GM21390 (cell line): Measurements from ENCODE around the gene KYAT1.
"Not testable (repeated sequence)": the region's sequence is repeated elsewhere in the genome, so short reads cannot be mapped to it uniquely, and the experiment has no call there.

Experiments
- ATAC-seq: cut with Tn5 transposase; IDR thresholded peaks from one replicate; pipeline ENCODE4 v1.9.1; 2021; ENCODE audit not compliant: unreplicated experiment

KYAT1 gene

GRCh38 chr9:128843171-128843570, 38.6 kb downstream of the KYAT1 start:
- not testable (repeated sequence) for ATAC-seq

- ATAC-seq = no peak
Observed at GRCh38 chr9:128841694-128842492, 39.9 kb downstream of the KYAT1 start.

GRCh38 chr9:128840524-128840923, 41.2 kb downstream of the KYAT1 start:
- no peak for ATAC-seq

- ATAC-seq = no peak
Observed at GRCh38 chr9:128838338-128838737, 43.4 kb downstream of the KYAT1 start.

DNA sequence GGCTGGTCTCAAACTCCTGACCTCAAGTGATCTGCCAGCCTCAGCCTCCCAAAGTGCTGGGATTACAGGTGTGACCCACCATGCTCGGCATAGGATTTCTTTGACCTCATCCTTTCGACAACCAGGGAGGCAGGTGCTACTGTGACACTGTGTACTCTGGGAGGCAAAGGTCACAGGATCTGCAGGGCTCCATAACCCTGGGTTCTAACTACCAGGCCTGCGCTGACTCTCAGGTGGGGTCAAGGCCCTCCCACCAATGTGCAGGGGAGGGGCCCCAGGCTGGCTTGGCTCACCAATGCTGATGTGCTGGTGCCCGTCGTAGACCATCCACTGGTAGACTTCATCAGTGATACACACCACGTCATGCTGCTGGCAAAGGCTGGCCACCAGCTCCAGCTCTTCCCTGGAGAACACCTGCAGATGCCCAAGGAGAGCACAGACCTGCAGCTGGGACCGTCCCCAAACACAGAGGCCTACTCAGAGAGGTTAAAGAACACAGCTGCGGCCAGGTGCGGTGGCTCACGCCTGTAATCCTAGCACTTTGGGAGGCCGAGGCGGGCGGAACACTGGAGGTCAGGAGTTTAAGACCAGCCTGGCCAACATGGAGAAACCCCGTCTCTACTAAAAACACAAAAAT, 45.1 kb downstream of the KYAT1 start:
- ATAC-seq = no peak

- ATAC-seq = no peak
Observed at GRCh38 chr9:128835246-128836210, 46.2 kb downstream of the KYAT1 start.

- no peak for ATAC-seq
Observed at GRCh38 chr9:128833696-128834095, 48.1 kb downstream of the KYAT1 start.

DNA sequence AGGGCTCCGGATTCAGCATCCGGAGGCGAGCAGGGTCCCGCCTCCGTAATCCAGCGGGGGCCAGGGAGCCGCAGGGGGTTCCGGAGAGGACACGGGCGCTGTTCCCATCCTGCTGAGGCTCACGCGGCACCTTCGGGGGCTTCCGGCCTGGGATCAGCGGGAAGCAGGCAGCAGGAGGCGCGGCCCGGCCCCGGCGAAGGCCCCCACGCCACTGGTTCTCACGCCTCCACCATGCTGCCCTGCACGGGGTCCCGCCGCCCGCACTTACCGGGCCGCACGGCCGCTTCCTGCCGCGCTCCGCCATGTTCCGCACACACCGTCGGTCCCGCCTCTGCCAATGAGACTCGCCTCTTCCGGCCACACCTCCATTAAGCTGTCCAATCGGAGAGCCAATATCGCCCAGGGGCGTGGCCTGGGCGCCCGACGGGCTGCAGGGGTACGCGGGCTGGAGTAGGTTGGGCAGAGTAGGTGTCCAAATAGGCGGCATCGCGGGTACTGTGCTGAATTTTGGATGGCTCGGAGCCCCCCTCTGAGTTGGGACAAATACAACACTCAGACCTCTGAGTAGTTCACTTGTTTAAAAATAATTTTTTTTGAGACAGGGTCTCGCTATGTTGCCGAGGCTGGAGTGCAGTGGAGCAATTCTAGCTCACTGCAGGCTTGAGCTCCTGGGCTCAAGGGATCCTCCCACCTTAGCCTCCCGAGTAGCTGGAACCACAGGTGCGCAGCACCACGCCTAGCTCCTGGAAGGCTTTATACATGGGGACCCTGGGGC, 52.1 kb downstream of the KYAT1 start, which contains the start of gene SPOUT1:
Gene SPOUT1, minus strand, starts transcription at position 318 of the 775 bp plus-strand sequence. Its CDS starts 14 bp downstream, at position 304.
- ATAC-seq = peak; percentile 97

DNA sequence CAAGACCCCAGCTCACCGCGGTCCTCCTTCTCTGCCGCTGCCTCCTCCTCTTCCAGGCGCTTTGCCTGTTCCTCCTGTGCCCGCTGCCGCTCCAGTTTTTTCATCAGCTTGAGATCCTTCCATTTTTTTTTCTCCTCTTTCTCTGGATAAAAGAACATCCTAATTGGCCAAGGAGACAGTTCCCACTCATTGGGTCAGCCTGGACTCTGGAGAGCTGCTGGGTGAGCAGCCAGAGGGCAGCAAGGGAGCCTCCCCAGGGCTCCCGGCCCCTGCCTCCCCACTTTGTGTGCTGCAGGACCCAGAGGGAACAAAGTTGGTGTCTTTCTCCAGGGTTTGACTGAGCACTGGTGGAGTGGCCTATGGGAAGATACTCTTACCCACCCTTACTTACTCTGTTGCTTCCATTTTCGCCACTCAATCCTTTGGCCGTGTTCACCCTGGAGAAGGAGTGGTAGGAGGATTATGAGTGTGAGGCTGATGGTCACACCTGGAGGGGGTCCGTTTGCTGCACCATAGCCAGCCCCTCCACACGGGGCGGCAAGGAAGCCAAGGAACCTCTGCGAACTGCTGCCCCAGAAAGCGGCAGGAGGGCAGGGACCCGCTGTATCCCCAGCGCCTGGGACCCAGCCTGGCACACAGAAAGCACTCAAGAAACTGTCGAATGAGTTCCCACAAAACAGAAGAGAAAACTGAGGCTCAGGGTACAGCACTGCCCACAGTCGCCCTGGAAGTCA, 52.9 kb downstream of the KYAT1 start:
- no peak for ATAC-seq

DNA sequence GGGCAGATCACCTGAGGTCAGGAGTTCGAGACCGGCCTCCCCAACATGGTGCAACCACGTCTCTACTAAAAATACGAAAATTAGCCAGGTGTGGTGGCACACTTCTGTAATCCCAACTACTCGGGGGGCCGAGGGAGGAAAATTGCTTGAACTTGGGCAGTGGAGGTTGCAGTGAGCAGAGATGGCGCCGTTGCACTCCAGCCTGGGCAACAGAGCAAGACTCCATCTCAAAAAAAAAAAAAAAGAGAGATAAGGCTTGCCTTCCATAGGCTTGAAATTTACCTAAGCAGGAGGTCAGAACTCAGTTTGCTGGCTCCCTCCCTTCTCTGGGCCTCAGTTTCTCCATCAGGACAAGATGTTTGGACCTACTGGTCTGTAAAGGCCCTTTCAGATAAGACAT, 53.5 kb downstream of the KYAT1 start:
- no peak for ATAC-seq

DNA sequence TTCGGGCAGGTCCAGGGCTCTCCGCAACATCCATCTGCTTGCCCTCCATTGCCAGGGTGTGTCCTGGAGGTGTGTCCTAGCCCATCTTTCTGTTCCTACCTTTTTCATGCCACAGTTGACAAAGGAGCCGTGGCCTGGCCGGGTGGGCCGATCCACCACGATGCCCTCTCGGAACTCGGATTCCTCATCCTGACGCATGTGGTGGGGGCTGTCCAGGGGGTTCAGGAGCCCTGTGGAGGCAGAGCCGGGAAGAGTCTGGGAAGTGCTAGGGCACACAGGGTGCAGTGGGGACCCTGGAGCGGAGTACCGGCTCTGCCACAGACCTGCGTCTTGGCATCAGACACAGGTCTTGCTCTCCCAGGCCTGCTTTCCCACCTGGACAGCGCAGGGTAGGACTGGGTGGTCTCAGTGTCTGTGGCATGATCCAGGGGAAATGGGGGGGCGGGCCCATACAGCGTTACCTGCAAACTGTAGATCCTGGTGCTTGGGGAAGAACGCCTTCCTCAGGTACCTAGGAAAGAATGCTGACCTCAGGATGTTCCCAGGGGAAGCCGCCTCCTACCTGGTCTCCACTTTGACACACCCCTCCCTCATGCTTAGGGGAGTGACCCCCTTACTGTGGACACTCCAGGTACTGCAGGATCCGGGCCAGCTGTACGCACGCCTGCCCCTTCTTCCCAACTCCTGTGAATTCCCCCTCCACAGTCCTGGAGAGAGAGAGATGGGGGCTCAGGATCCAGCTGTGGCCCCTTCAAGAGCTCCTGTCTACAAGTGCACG, 55.6 kb downstream of the KYAT1 start:
- no peak for ATAC-seq

- ATAC-seq = no peak
Observed at GRCh38 chr9:128824911-128825310, 56.8 kb downstream of the KYAT1 start.

DNA sequence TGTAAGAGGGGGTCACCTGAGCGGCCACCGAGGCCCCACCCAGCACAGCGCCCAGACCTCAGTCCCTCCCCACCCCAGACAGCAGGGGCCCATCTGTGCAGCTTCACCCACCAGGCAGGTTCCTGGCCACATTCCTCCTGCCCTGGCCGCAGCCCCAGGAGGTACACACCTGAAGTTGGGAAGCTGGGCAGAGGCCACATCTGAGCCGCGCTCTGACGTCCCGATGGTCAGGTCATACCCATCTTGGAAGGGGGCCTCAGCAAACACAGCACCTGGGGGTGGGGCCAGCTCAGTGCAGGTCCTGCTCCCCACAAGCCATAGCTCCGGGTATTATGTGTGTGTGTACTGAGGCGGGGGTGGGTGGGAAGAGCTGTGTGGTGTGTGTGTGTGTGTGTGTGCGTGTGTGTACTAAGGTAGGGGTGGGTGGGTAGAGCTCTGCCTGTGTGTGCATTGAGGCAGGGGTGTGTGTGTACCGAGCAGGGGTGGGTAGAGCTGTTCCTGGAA, 57.8 kb downstream of the KYAT1 start:
- ATAC-seq = no peak

- ATAC-seq = no peak
Observed at GRCh38 chr9:128823362-128823902, 58.3 kb downstream of the KYAT1 start.

DNA sequence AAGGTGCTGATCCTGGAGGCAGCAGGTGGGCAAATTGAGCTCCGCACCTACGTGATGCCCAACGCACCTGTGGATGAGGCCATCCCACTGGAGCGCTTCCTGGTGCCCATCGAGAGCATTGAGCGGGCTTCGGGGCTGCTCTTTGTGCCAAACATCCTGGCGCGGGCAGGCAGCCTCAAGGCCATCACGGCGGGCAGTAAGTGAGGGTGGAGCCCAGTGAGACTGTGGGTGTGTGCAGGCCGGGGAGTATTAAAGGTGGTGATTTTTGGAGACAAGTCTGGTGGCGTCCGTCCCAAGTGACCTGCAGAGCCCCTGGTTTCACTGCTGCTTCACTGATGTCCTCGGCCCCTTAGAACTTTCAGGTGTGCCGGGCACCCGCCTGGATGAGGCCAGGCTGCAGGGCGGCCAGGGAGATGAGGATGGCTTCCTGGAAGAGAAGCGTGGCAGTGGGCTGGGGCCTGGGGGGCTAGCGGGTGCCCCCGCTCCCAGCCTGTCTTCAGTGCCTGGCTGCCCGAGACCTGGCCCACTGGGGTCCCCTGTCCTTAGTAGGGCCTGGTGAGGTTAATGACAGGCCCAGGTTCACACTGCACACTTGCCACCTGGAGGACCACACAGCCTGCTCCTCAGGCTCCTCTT, 59.2 kb downstream of the KYAT1 start:
- no peak for ATAC-seq

- no peak for ATAC-seq
Observed at GRCh38 chr9:128821584-128822406, 60.0 kb downstream of the KYAT1 start.
